H1 (cell line): Measurements from ENCODE around the gene SLK. TPM values are rescaled to one million over a fixed set of nuclear protein-coding genes. Genes with fewer than 3 reads are reported as not detected.

Experiments used
- CTCF ChIA-PET: fragments of 300-600 bp; sonication (Branson Sonifier 250); formaldehyde crosslinking; loops from one replicate; lab custom pipeline; 2021; ENCODE audit not compliant: partially characterized antibody; lab: Charles Lee
- POLR2A ChIA-PET: fragments of 300-600 bp; sonication (Branson Sonifier 250); formaldehyde crosslinking; loops from one replicate; lab custom pipeline; 2021; ENCODE audit warnings: inconsistent platforms; ENCODE audit not compliant: partially characterized antibody; lab: Charles Lee
- DNase-seq, 2 experiments: peaks; one replicate each; pipeline versions ENCODE4 v3.0.0 to v3.0.0-alpha.2; 2010 to 2022; ENCODE audit warnings: low spot score in 2 of 2, low read depth in 1 of 2, mixed read lengths in 1 of 2
- FAIRE-seq: peaks from 2 replicates; lab custom pipeline; 2011; peaks lifted over from hg19 to GRCh38; lab: Jason Lieb, UNC
- H2AFZ ChIP-seq: 2 replicates; pipeline ENCODE4 v1.8.1; 2012; ENCODE audit warnings: low read length, inconsistent platforms
- H2AK5ac ChIP-seq: 2 replicates; pipeline ENCODE4 v1.6.1; 2013; ENCODE audit warnings: low read depth, low read length
- H2BK120ac ChIP-seq: replicated peaks from 2 replicates; pipeline ENCODE3; 2013; ENCODE audit warnings: low read depth, low read length, inconsistent platforms
- H2BK12ac ChIP-seq: 2 replicates; pipeline ENCODE4 v1.6.1; 2013; ENCODE audit warnings: low read depth, low read length
- H2BK15ac ChIP-seq: 2 replicates; pipeline ENCODE4 v1.6.1; 2013; ENCODE audit warnings: low read length
- H2BK20ac ChIP-seq: 2 replicates; pipeline ENCODE4 v1.6.1; 2013; ENCODE audit warnings: low read length
- H2BK5ac ChIP-seq: 2 replicates; pipeline ENCODE4 v1.6.1; 2013; ENCODE audit warnings: low read depth, low read length
- H3K14ac ChIP-seq: 2 replicates; pipeline ENCODE4 v1.6.1; 2013; ENCODE audit warnings: inconsistent platforms; ENCODE audit not compliant: insufficient read length
- H3K18ac ChIP-seq: 2 replicates; pipeline ENCODE4 v1.6.1; 2013; ENCODE audit warnings: low read length; ENCODE audit errors: extremely low read depth
- H3K23ac ChIP-seq: 2 replicates; pipeline ENCODE4 v1.6.1; 2013; ENCODE audit warnings: inconsistent platforms; ENCODE audit not compliant: insufficient read length
- H3K23me2 ChIP-seq: 2 replicates; pipeline ENCODE4 v1.6.1; 2013; ENCODE audit warnings: low read depth, low read length
- H3K27ac ChIP-seq: 2 replicates; pipeline ENCODE4 v1.6.1; 2011; ENCODE audit warnings: low read depth, low read length, inconsistent platforms
- H3K27me3 ChIP-seq, 4 experiments: replicated peaks in 1 of 4; 1 replicate in 1 of 4; 2 replicates in 3 of 4; pipeline versions ENCODE4 v1.6.1 to v1.8.1; 2011 to 2013; ENCODE audit warnings: low read length in 3 of 4, mild to moderate bottlenecking in 3 of 4, inconsistent platforms in 2 of 4, mixed read lengths in 2 of 4, moderate library complexity in 1 of 4; ENCODE audit not compliant: control insufficient read depth in 3 of 4, insufficient read depth in 3 of 4; ENCODE audit errors: extremely low read depth in 1 of 4
- H3K36me3 ChIP-seq, 4 experiments: 2 replicates each; pipeline versions ENCODE4 v1.6.1 to v1.8.1; 2011 to 2013; ENCODE audit warnings: mild to moderate bottlenecking in 4 of 4, low read length in 3 of 4, moderate library complexity in 2 of 4, control low read depth in 1 of 4, inconsistent platforms in 1 of 4; ENCODE audit not compliant: insufficient read depth in 4 of 4, control insufficient read depth in 2 of 4
- H3K4ac ChIP-seq: replicated peaks from 2 replicates; pipeline ENCODE3; 2013; ENCODE audit warnings: low read length, low read depth, mixed read lengths, inconsistent platforms; ENCODE audit not compliant: insufficient read length
- H3K4me1 ChIP-seq, 4 experiments: replicated peaks in 1 of 4; 1 replicate in 1 of 4; 2 replicates in 3 of 4; pipeline versions ENCODE4 v1.6.1 to v1.8.1; 2011 to 2013; ENCODE audit warnings: low read length in 3 of 4, inconsistent platforms in 2 of 4, mixed read lengths in 1 of 4; ENCODE audit not compliant: insufficient read depth in 4 of 4, control insufficient read depth in 3 of 4
- H3K4me2 ChIP-seq, 2 experiments: 2 replicates each; pipeline versions ENCODE4 v1.6.1 to v1.8.1; 2011 to 2013; ENCODE audit warnings: low read depth in 2 of 2, low read length in 2 of 2, control low read depth in 1 of 2, inconsistent platforms in 1 of 2, mild to moderate bottlenecking in 1 of 2; ENCODE audit not compliant: insufficient read depth in 1 of 2
- H3K4me3 ChIP-seq, 4 experiments: fragments of 200-600, 300-600 bp in 1 of 4; sonication (generic), shearing (Covaris generic), sonication (Bioruptor Twin) in 1 of 4; 2 replicates each; pipeline versions ENCODE4 v1.5.1 to v1.8.1; 2011 to 2016; ENCODE audit warnings: low read length in 4 of 4, low read depth in 3 of 4, control low read depth in 2 of 4, inconsistent platforms in 2 of 4, mild to moderate bottlenecking in 2 of 4, mixed read lengths in 1 of 4, moderate library complexity in 1 of 4; ENCODE audit not compliant: insufficient read depth in 2 of 4; ENCODE audit errors: extremely low read depth in 1 of 4
- H3K56ac ChIP-seq: replicated peaks from 2 replicates; pipeline ENCODE3; 2013; ENCODE audit warnings: low read depth, mild to moderate bottlenecking, mixed read lengths, low read length, inconsistent platforms; ENCODE audit not compliant: insufficient read length
- H3K79me1 ChIP-seq: 2 replicates; pipeline ENCODE4 v1.6.1; 2013; ENCODE audit warnings: low read depth, low read length, control low read depth
- H3K79me2 ChIP-seq, 2 experiments: 2 replicates each; pipeline versions ENCODE4 v1.6.1 to v1.8.1; 2012 to 2013; ENCODE audit warnings: low read length in 2 of 2, mild to moderate bottlenecking in 2 of 2, inconsistent platforms in 1 of 2; ENCODE audit not compliant: insufficient read depth in 2 of 2, control insufficient read depth in 1 of 2
- H3K9ac ChIP-seq, 4 experiments: replicated peaks in 1 of 4; 1 replicate in 1 of 4; 2 replicates in 3 of 4; pipeline versions ENCODE4 v1.6.1 to v1.8.1; 2011 to 2013; ENCODE audit warnings: low read depth in 3 of 4, low read length in 3 of 4, control low read depth in 2 of 4, mild to moderate bottlenecking in 2 of 4, moderate library complexity in 2 of 4, inconsistent platforms in 1 of 4; ENCODE audit errors: extremely low read depth in 1 of 4
- H3K9me3 ChIP-seq, 2 experiments: 2 replicates each; pipeline versions ENCODE4 v1.6.1 to v1.8.1; 2012 to 2013; ENCODE audit warnings: mild to moderate bottlenecking in 2 of 2, moderate library complexity in 2 of 2, control low read depth in 1 of 2, inconsistent platforms in 1 of 2, low read depth in 1 of 2, low read length in 1 of 2, mixed read lengths in 1 of 2; ENCODE audit not compliant: insufficient read depth in 2 of 2
- H4K20me1 ChIP-seq, 2 experiments: replicated peaks in 1 of 2; 2 replicates each; pipeline versions ENCODE3 to v1.8.1; 2011 to 2013; ENCODE audit warnings: inconsistent platforms in 2 of 2, low read length in 2 of 2, mild to moderate bottlenecking in 1 of 2; ENCODE audit not compliant: insufficient read depth in 2 of 2, control insufficient read depth in 1 of 2
- H4K5ac ChIP-seq: 2 replicates; pipeline ENCODE4 v1.6.1; 2013; ENCODE audit warnings: low read length, low read depth, mixed read lengths, inconsistent platforms; ENCODE audit not compliant: insufficient read length
- H4K8ac ChIP-seq: 2 replicates; pipeline ENCODE4 v1.8.0; 2013; ENCODE audit warnings: mild to moderate bottlenecking, moderate library complexity, low read length, inconsistent platforms; ENCODE audit not compliant: insufficient read depth; ENCODE audit errors: extremely low read depth
- H4K91ac ChIP-seq: replicated peaks from 2 replicates; pipeline ENCODE3; 2013; ENCODE audit warnings: low read length, mixed read lengths, inconsistent platforms; ENCODE audit not compliant: insufficient read length
- ATF3 ChIP-seq: IDR thresholded peaks from 2 replicates; pipeline ENCODE4 v1.6.1; 2011; ENCODE audit warnings: low read depth, mild to moderate bottlenecking, low read length; ENCODE audit not compliant: insufficient read depth
- CEBPB ChIP-seq: IDR thresholded peaks from 2 replicates; pipeline ENCODE4 v1.6.1; 2012; ENCODE audit warnings: low read depth, low read length
- FOSL1 ChIP-seq: IDR thresholded peaks from 2 replicates; pipeline ENCODE4 v1.6.1; 2011; ENCODE audit warnings: mild to moderate bottlenecking, low read depth, low read length, moderate library complexity; ENCODE audit not compliant: insufficient read depth
- KDM1A ChIP-seq: fragments of 200-600, 300-600 bp; sonication (generic); IDR thresholded peaks from 2 replicates; pipeline ENCODE4 v1.7.1; 2016; ENCODE audit warnings: mild to moderate bottlenecking, low read length, borderline replicate concordance
- MAFK ChIP-seq: IDR thresholded peaks from 2 replicates; pipeline ENCODE4 v1.6.1; 2012; ENCODE audit warnings: low read depth, mild to moderate bottlenecking, improper control_type of control experiment, low read length
- NANOG ChIP-seq: IDR thresholded peaks from 2 replicates; pipeline ENCODE4 v1.6.1; 2011; ENCODE audit warnings: low read length, low read depth, mild to moderate bottlenecking, inconsistent platforms; ENCODE audit not compliant: insufficient read depth, poor library complexity, severe bottlenecking
- NRF1 ChIP-seq: IDR thresholded peaks from 2 replicates; pipeline ENCODE4 v1.6.1; 2011; ENCODE audit warnings: mild to moderate bottlenecking, low read depth, low read length, improper control_type of control experiment
- RBBP5 ChIP-seq: IDR thresholded peaks from 2 replicates; pipeline ENCODE4 v1.7.1; 2012; ENCODE audit warnings: low read depth, mild to moderate bottlenecking, inconsistent platforms, low read length, moderate library complexity, borderline replicate concordance
- SIX5 ChIP-seq: IDR thresholded peaks from 2 replicates; pipeline ENCODE4 v1.6.1; 2011; ENCODE audit warnings: mild to moderate bottlenecking, low read depth, low read length
- SUZ12 ChIP-seq: fragments of 200-600 bp; sonication (generic); IDR thresholded peaks from 2 replicates; pipeline ENCODE4 v1.6.1; 2012; ENCODE audit warnings: mild to moderate bottlenecking, inconsistent platforms, low read length, moderate library complexity, mixed read lengths
- TAF1 ChIP-seq: IDR thresholded peaks from 2 replicates; pipeline ENCODE4 v1.6.1; 2011; ENCODE audit warnings: mild to moderate bottlenecking, low read depth, low read length
- TBP ChIP-seq: IDR thresholded peaks from 2 replicates; pipeline ENCODE4 v1.6.1; 2011; ENCODE audit warnings: low read depth, low read length, improper control_type of control experiment
- YY1 ChIP-seq: IDR thresholded peaks from 2 replicates; pipeline ENCODE4 v1.6.1; 2011; ENCODE audit warnings: low read depth, mild to moderate bottlenecking, low read length
- WGBS, 2 experiments: shearing (Covaris generic) in 1 of 2; methylation state at CpG; one replicate each; pipeline versions ENCODE4 v1.1.6 to v1.1.7; 2013 to 2015; ENCODE audit warnings: low lambda C conversion rate in 2 of 2, mixed read lengths in 2 of 2, inconsistent platforms in 1 of 2, low coverage in 1 of 2, missing lambda C conversion rate in 1 of 2; ENCODE audit not compliant: insufficient replicate concordance in 2 of 2, insufficient coverage in 1 of 2, insufficient read length in 1 of 2; ENCODE audit errors: extremely low coverage in 1 of 2, missing lambda C conversion rate in 1 of 2; 5-methylcytosine and 5-hydroxymethylcytosine counted together
- polyA plus RNA-seq, 7 experiments: library from polyadenylated mRNA; depleted of rRNA in 3 of 7; stranded (reverse) in 5 of 7; unstranded in 2 of 7; fragments of >200 nt in 5 of 7; fragments of 200-250 nt in 2 of 7; gene quantifications; 1 replicate in 5 of 7; 2 replicates in 1 of 7; 4 replicates in 1 of 7; pipeline versions ENCODE4 v1.2.1 to v1.2.3, GENCODE V29; 2011 to 2013; ENCODE audit warnings: missing spikeins in 2 of 7, mixed read lengths in 2 of 7
- total RNA-seq: library from RNA; stranded (reverse); fragmentation: NEBNext Ultra II Directional; extraction: Animal tissue kit (Norgen Biotek cat#: 25700); gene quantifications from 2 replicates; pipeline ENCODE4 v1.2.1, GENCODE V29; 2021
- TF ChIP-seq, protein P1 (sequence below): IDR thresholded peaks from 2 replicates; pipeline ENCODE4 v1.6.1; 2012; ENCODE audit warnings: inconsistent platforms

The SLK gene
- total and polyA plus RNA-seq, 2 of the 8 experiments (the other 6 are each of a cell fraction or from before 2014, with no cell fraction given) = 2.7 to 18.3 TPM

- H2BK15ac ChIP-seq = no peak overlapping the region
- no peak overlapping the region for H3K4ac ChIP-seq
- H3K56ac ChIP-seq = no peak overlapping the region
- H3K14ac ChIP-seq = no peak overlapping the region
- H2AFZ ChIP-seq = no peak overlapping the region
- no peak overlapping the region for H2AK5ac ChIP-seq
- ChIA-PET POLR2A (no interaction called here), CTCF (interaction anchor here (0.7 to 2.6 kb wide), 2 partner anchors 31 to 124 kb away, joined by 3 to 8 read pairs; no protein-coding TSS in a partner anchor)
- H3K4me3 ChIP-seq = no peak overlapping the region
- FAIRE-seq (no peak), DNase-seq (no peak)
- H3K23me2 ChIP-seq = no peaks in the 10 kb centered on the region
- no peaks in the 10 kb centered on the region for H3K36me3 ChIP-seq
- H3K9me3 ChIP-seq = no peaks in the 10 kb centered on the region
- H3K4me2 ChIP-seq = no peak overlapping the region
- no peaks in the 10 kb centered on the region for H3K27me3 ChIP-seq
- H4K5ac ChIP-seq = no peak overlapping the region
- no peak overlapping the region for H3K9ac ChIP-seq
- peaks cover 0 to 3% (median 0%) of the 10 kb centered on the region in 4 experiments; a peak in 1 of 7 replicates for H3K4me1 ChIP-seq
- no peak overlapping the region for H3K18ac ChIP-seq
- H3K27ac ChIP-seq = no peak overlapping the region
- H2BK5ac ChIP-seq = no peak overlapping the region
- H3K23ac ChIP-seq = no peak overlapping the region
- WGBS, 2 experiments = 91% methylated on average over 2 of the region's 2 CpGs; no CpG with 5 or more reads in 1 of the 2 experiments
- H2BK20ac ChIP-seq = no peak overlapping the region
- H4K20me1 ChIP-seq = no peaks in the 10 kb centered on the region
- no peak overlapping the region for H2BK120ac ChIP-seq
- H2BK12ac ChIP-seq = no peak overlapping the region
- no peaks in the 10 kb centered on the region for H3K79me2 ChIP-seq
- H3K79me1 ChIP-seq = no peaks in the 10 kb centered on the region
- H4K91ac ChIP-seq = no peak overlapping the region
- H4K8ac ChIP-seq = no peak overlapping the region
- TF ChIP-seq TAF1 = no peak
- TF ChIP-seq, protein P1, sequence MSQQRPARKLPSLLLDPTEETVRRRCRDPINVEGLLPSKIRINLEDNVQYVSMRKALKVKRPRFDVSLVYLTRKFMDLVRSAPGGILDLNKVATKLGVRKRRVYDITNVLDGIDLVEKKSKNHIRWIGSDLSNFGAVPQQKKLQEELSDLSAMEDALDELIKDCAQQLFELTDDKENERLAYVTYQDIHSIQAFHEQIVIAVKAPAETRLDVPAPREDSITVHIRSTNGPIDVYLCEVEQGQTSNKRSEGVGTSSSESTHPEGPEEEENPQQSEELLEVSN = no peak
- no peak for TF ChIP-seq ATF3
- no peak for TF ChIP-seq SUZ12
- no peak for TF ChIP-seq SIX5
- TF ChIP-seq NANOG = no peak
- no peak for TF ChIP-seq FOSL1
- TF ChIP-seq MAFK = no peak
- TF ChIP-seq KDM1A = no peak
- no peak for TF ChIP-seq YY1
- TF ChIP-seq RBBP5 = no peak
- TF ChIP-seq CEBPB = no peak
- no peak for TF ChIP-seq TBP
- no peak for TF ChIP-seq NRF1
These were observed 45.0 kb downstream of the SLK start for GRCh38 chr10:104011904-104012303.
